Activated naive CD8-positive, alpha-beta T cell treated with anti-CD3 and anti-CD28 coated beads, Interleukin-2, amount 10 ng/mL, durations not matched to agents 7 days and 5 days (primary cell): ENCODE results near the gene WDR5. TPM values are rescaled to one million over a fixed set of nuclear protein-coding genes. Genes with fewer than 3 reads are reported as not detected.

Source experiments
- ATAC-seq: fragments of 150-1000 bp; cut with Tn5 transposase; one replicate; pipeline ENCODE4 v1.10.0; 2021; ENCODE audit warnings: low read depth, moderate library complexity
- POLR2A ChIA-PET: fragments of 350-600 bp; sonication (Branson Sonifier 250); formaldehyde crosslinking; loops from one replicate; lab custom pipeline; 2021; ENCODE audit warnings: antibody characterized with exemption; lab: Charles Lee
- DNase-seq: peaks from one replicate; pipeline ENCODE4 v3.0.0; 2021
- H3K27ac Mint-ChIP-seq: one replicate; pipeline ENCODE4 v1.8.0; 2022; ENCODE audit warnings: mild to moderate bottlenecking, mixed read lengths
- H3K27me3 Mint-ChIP-seq: one replicate; pipeline ENCODE4 v1.8.0; 2022; ENCODE audit warnings: mild to moderate bottlenecking, moderate library complexity, mixed read lengths
- H3K36me3 Mint-ChIP-seq: one replicate; pipeline ENCODE4 v1.8.0; 2021; ENCODE audit warnings: mild to moderate bottlenecking, mixed read lengths
- H3K4me1 Mint-ChIP-seq: one replicate; pipeline ENCODE4 v1.8.0; 2021; ENCODE audit warnings: mixed read lengths
- H3K4me3 Mint-ChIP-seq: one replicate; pipeline ENCODE4 v1.8.0; 2022; ENCODE audit warnings: mild to moderate bottlenecking, moderate library complexity, mixed read lengths
- H3K9me3 Mint-ChIP-seq: one replicate; pipeline ENCODE4 v1.8.0; 2021; ENCODE audit warnings: mixed read lengths
- total RNA-seq, 2 experiments: library from RNA; stranded (reverse); gene quantifications; one replicate each; pipeline ENCODE4 v1.2.3, GENCODE V29; 2021

Gene WDR5
- total RNA-seq, 2 experiments from 2014 or later, result 35.4 to 37.6 TPM

DNA sequence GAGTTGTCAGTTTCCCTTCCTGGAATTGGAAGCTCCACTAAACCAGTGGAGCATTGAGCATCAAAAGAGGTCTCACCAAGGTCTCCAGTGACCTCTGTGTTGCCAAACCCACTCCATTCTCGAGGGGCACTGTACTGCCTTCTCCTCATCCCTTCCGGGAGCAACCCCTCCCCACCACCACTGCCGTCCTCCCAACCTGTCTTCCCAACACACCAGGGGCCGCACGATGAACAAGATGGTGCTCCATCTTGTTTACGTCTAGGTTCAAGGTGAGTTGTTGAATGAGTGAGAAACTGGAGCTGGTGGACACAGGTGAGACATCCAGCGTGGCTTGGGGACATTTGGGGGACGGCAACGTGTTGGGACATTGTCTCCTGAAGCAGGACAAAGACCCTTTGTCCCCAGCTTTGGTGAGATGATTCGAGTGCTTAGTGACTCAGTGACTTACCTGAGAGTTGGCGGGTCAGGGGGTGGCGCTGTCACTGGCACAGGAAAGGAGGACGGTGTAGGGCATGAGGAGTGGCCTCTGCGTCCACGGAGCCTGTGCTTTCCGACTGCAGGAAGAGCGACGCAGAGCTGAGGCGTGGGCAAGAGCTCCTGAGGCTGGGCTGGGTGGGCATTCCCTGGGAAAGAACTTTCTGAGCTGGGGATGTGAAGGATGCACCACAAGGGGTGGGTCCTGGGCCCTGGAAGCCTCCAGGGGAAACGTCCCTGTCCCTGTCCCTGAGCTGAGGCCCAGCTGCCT, 73.3 kb downstream of the WDR5 start:
- Mint-ChIP-seq H3K27me3 (peaks cover 4% of the 10 kb centered on the region), H3K27ac (no peak overlapping the region), H3K4me1 (no peaks in the 10 kb centered on the region), H3K9me3 (no peaks in the 10 kb centered on the region), H3K4me3 (no peak overlapping the region), H3K36me3 (no peaks in the 10 kb centered on the region)
- POLR2A ChIA-PET, result no interaction called here
- DNase-seq (no peak), ATAC-seq (no peak)

Other genes starting within 250 kb of the WDR5 start
- gene VAV2, start 143.8 kb upstream of the WDR5 start, total RNA-seq, result 1 to 10 TPM; 4.7 to 6.4 TPM
- 10 to 100 TPM; 14.2 to 17.0 TPM for gene BRD3OS, start 110.6 kb upstream of the WDR5 start, total RNA-seq
- 10 to 100 TPM; 50.7 to 54.1 TPM for gene BRD3, start 68.1 kb upstream of the WDR5 start, total RNA-seq
- 10 to 100 TPM; 13.7 to 30.8 TPM for gene RNU6ATAC, start 28.5 kb downstream of the WDR5 start, total RNA-seq
- 1 to 10 TPM; 5.6 to 7.1 TPM for gene RXRA, start 190.4 kb downstream of the WDR5 start, total RNA-seq